Erythroblast (primary cell): ENCODE data around the gene DMRTB1.

Source experiments
- GATA1 ChIP-seq: IDR thresholded peaks from 2 replicates; pipeline ENCODE4 v1.6.1; 2011; ENCODE audit warnings: low read depth, mild to moderate bottlenecking, control low read depth, low read length, moderate library complexity
- POLR2A ChIP-seq: IDR thresholded peaks from 2 replicates; pipeline ENCODE4 v1.6.1; 2011; ENCODE audit warnings: mild to moderate bottlenecking, low read length

- TF ChIP-seq POLR2A (no peak), GATA1 (no peak)
Measured at GRCh38 chr1:53508056-53508990, 49.1 kb downstream of the DMRTB1 start.
